Neural cell (in vitro differentiated cells): ENCODE measurements around the gene DHRS3. TPM values are rescaled to one million over a fixed set of nuclear protein-coding genes. Genes with fewer than 3 reads are reported as not detected.

Source experiments
- H2AFZ ChIP-seq: fragments of 200-600, 300-800 bp; sonication (generic), shearing (Covaris generic); 2 replicates; pipeline ENCODE4 v1.6.0; 2014; ENCODE audit warnings: low read depth, mild to moderate bottlenecking, antibody characterized with exemption, low read length, moderate library complexity
- H3F3A ChIP-seq: fragments of 200-600 bp; shearing (Covaris generic); 2 replicates; pipeline ENCODE4 v1.6.1; 2016; ENCODE audit warnings: mild to moderate bottlenecking, moderate library complexity, mixed read lengths, antibody characterized with exemption, low read length; ENCODE audit not compliant: insufficient read depth, poor library complexity, severe bottlenecking
- H3K27ac ChIP-seq: fragments of 200-600, 300-800 bp; sonication (generic), shearing (Covaris generic); 2 replicates; pipeline ENCODE4 v1.5.1; 2014; ENCODE audit warnings: mild to moderate bottlenecking, low read length, moderate library complexity
- H3K27me3 ChIP-seq: fragments of 300-800, 200-600 bp; sonication (generic), shearing (Covaris generic); 2 replicates; pipeline ENCODE4 v1.6.0; 2014; ENCODE audit warnings: mild to moderate bottlenecking, low read depth, low read length, moderate library complexity; ENCODE audit not compliant: insufficient read depth
- H3K36me3 ChIP-seq: fragments of 300-800, 200-600 bp; sonication (generic), shearing (Covaris generic); 2 replicates; pipeline ENCODE4 v1.5.1; 2014; ENCODE audit warnings: mild to moderate bottlenecking, antibody characterized with exemption, low read length, moderate library complexity; ENCODE audit not compliant: insufficient read depth
- H3K4me2 ChIP-seq: fragments of 300-800, 200-600 bp; sonication (generic), shearing (Covaris generic); 2 replicates; pipeline ENCODE4 v1.6.0; 2014; ENCODE audit warnings: mild to moderate bottlenecking, low read length
- H3K4me3 ChIP-seq: fragments of 300-800, 200-600 bp; sonication (generic), shearing (Covaris generic); 2 replicates; pipeline ENCODE4 v1.5.1; 2014; ENCODE audit warnings: mild to moderate bottlenecking, low read length, moderate library complexity
- H3K79me2 ChIP-seq: fragments of 200-600 bp; shearing (Covaris generic); replicated peaks from 2 replicates; pipeline ENCODE4 v1.6.0; 2014; ENCODE audit warnings: mild to moderate bottlenecking, low read length, moderate library complexity; ENCODE audit not compliant: insufficient read depth
- H3K9ac ChIP-seq: fragments of 300-800, 200-600 bp; sonication (generic), shearing (Covaris generic); 2 replicates; pipeline ENCODE4 v1.6.1; 2016; ENCODE audit warnings: mild to moderate bottlenecking, low read length, mixed read lengths
- H3K9me2 ChIP-seq: fragments of 200-600 bp; shearing (Covaris generic); 2 replicates; pipeline ENCODE4 v1.6.1; 2016; ENCODE audit warnings: mild to moderate bottlenecking, low read length, mixed read lengths; ENCODE audit not compliant: insufficient read depth
- H3K9me3 ChIP-seq: fragments of 200-600, 300-800 bp; sonication (generic), shearing (Covaris generic); 2 replicates; pipeline ENCODE4 v1.6.1; 2016; ENCODE audit warnings: mild to moderate bottlenecking, mixed run types, low read length, moderate library complexity, mixed read lengths
- H4K20me1 ChIP-seq: fragments of 200-600 bp; shearing (Covaris generic); 2 replicates; pipeline ENCODE4 v1.6.1; 2016; ENCODE audit warnings: mild to moderate bottlenecking, mixed run types; ENCODE audit not compliant: insufficient read depth
- EP300 ChIP-seq: fragments of 450-650 bp; conservative IDR thresholded peaks from 2 replicates; pipeline ENCODE4 v1.6.1; 2014; ENCODE audit warnings: antibody characterized with exemption, mild to moderate bottlenecking, moderate library complexity; ENCODE audit not compliant: poor library complexity, severe bottlenecking
- EZH2 ChIP-seq: fragments of 200-600, 300-800 bp; shearing (Covaris generic), sonication (generic); IDR thresholded peaks from 2 replicates; pipeline ENCODE4 v1.6.1; 2014; ENCODE audit warnings: antibody characterized with exemption, low read length, borderline replicate concordance, mild to moderate bottlenecking; ENCODE audit not compliant: insufficient read depth, poor library complexity, severe bottlenecking
- MXI1 ChIP-seq: fragments of 450-650 bp; conservative IDR thresholded peaks from 2 replicates; pipeline ENCODE4 v1.6.1; 2014; ENCODE audit warnings: antibody characterized with exemption, mild to moderate bottlenecking; ENCODE audit not compliant: poor library complexity, severe bottlenecking
- POLR2AphosphoS5 ChIP-seq: IDR thresholded peaks from 2 replicates; pipeline ENCODE4 v1.6.1; 2012
- RAD21 ChIP-seq: fragments of 450-650 bp; conservative IDR thresholded peaks from 2 replicates; pipeline ENCODE4 v1.6.1; 2014; ENCODE audit warnings: antibody characterized with exemption, mild to moderate bottlenecking, moderate library complexity
- REST ChIP-seq: IDR thresholded peaks from 2 replicates; pipeline ENCODE4 v1.6.1; 2012; ENCODE audit warnings: borderline replicate concordance
- SMC3 ChIP-seq: fragments of 450-650 bp; conservative IDR thresholded peaks from 2 replicates; pipeline ENCODE4 v1.6.1; 2014; ENCODE audit warnings: antibody characterized with exemption, mild to moderate bottlenecking, moderate library complexity; ENCODE audit not compliant: poor library complexity
- TAF1 ChIP-seq: IDR thresholded peaks from 2 replicates; pipeline ENCODE4 v1.6.1; 2012; ENCODE audit warnings: low read depth
- polyA plus RNA-seq: library from polyadenylated mRNA; depleted of rRNA; stranded (reverse); fragments of >200 nt; gene quantifications from 2 replicates; pipeline ENCODE4 v1.2.3, GENCODE V29; 2014
- TF ChIP-seq, protein P1 (sequence below): fragments of 450-650 bp; IDR thresholded peaks from 2 replicates; pipeline ENCODE4 v1.5.1; 2014; ENCODE audit warnings: antibody characterized with exemption, mild to moderate bottlenecking, moderate library complexity; ENCODE audit not compliant: poor library complexity, severe bottlenecking

Gene DHRS3
- polyA plus RNA-seq, 1 donor from 2014 or later: 0.22 TPM

GRCh38 chr1:12562955-12563576 is 54.9 kb downstream of the DHRS3 start:
- no peak for TF ChIP-seq EZH2
- no peak for TF ChIP-seq RAD21
- no peak for TF ChIP-seq EP300
- no peak for TF ChIP-seq SMC3
- no peak for TF ChIP-seq POLR2AphosphoS5
- TF ChIP-seq TAF1: no peak
- TF ChIP-seq MXI1: no peak
- TF ChIP-seq, protein P1, sequence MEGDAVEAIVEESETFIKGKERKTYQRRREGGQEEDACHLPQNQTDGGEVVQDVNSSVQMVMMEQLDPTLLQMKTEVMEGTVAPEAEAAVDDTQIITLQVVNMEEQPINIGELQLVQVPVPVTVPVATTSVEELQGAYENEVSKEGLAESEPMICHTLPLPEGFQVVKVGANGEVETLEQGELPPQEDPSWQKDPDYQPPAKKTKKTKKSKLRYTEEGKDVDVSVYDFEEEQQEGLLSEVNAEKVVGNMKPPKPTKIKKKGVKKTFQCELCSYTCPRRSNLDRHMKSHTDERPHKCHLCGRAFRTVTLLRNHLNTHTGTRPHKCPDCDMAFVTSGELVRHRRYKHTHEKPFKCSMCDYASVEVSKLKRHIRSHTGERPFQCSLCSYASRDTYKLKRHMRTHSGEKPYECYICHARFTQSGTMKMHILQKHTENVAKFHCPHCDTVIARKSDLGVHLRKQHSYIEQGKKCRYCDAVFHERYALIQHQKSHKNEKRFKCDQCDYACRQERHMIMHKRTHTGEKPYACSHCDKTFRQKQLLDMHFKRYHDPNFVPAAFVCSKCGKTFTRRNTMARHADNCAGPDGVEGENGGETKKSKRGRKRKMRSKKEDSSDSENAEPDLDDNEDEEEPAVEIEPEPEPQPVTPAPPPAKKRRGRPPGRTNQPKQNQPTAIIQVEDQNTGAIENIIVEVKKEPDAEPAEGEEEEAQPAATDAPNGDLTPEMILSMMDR: no peak
- no peak for TF ChIP-seq REST
- H2AFZ ChIP-seq: no peak overlapping the region
- H3K4me2 ChIP-seq: no peak overlapping the region
- no peaks in the 10 kb centered on the region for H3F3A ChIP-seq
- H3K4me3 ChIP-seq: no peak overlapping the region
- H3K27ac ChIP-seq: no peak overlapping the region
- H3K27me3 ChIP-seq: no peaks in the 10 kb centered on the region
- no peaks in the 10 kb centered on the region for H3K79me2 ChIP-seq
- H3K9me3 ChIP-seq: no peaks in the 10 kb centered on the region
- H3K9ac ChIP-seq: no peak overlapping the region
- H4K20me1 ChIP-seq: no peaks in the 10 kb centered on the region
- no peaks in the 10 kb centered on the region for H3K36me3 ChIP-seq
- H3K9me2 ChIP-seq: no peaks in the 10 kb centered on the region

- no peak overlapping the region for H3K27ac ChIP-seq
- H3K4me2 ChIP-seq: no peak overlapping the region
- no peaks in the 10 kb centered on the region for H3K9me3 ChIP-seq
- H3K36me3 ChIP-seq: no peaks in the 10 kb centered on the region
- H2AFZ ChIP-seq: no peak overlapping the region
- TF ChIP-seq RAD21: no peak
- no peak overlapping the region for H3K4me3 ChIP-seq
- no peaks in the 10 kb centered on the region for H3K79me2 ChIP-seq
- no peaks in the 10 kb centered on the region for H4K20me1 ChIP-seq
- H3K9me2 ChIP-seq: no peaks in the 10 kb centered on the region
- H3K27me3 ChIP-seq: no peaks in the 10 kb centered on the region
- H3F3A ChIP-seq: no peaks in the 10 kb centered on the region
- no peak overlapping the region for H3K9ac ChIP-seq
Measured at GRCh38 chr1:12561121-12561520, 56.9 kb downstream of the DHRS3 start.
